IPS-20b (cell line): ENCODE measurements around the gene GPR15LG.
"Not testable (repeated sequence)": the region's sequence is repeated elsewhere in the genome, so short reads cannot be mapped to it uniquely, and the experiment has no call there.

Experiments used
- H3K27ac ChIP-seq: one replicate; pipeline ENCODE4 v1.5.1; 2013; ENCODE audit warnings: low read length
- H3K27me3 ChIP-seq: 2 replicates; pipeline ENCODE4 v1.6.1; 2013; ENCODE audit warnings: mild to moderate bottlenecking, low read length, inconsistent platforms; ENCODE audit not compliant: insufficient read depth
- H3K36me3 ChIP-seq: 2 replicates; pipeline ENCODE4 v1.6.1; 2013; ENCODE audit warnings: low read depth, mild to moderate bottlenecking, inconsistent platforms, low read length, moderate library complexity; ENCODE audit not compliant: insufficient read depth
- H3K4me1 ChIP-seq: 2 replicates; pipeline ENCODE4 v1.6.1; 2013; ENCODE audit warnings: mild to moderate bottlenecking, control low read depth, inconsistent platforms, low read length, moderate library complexity; ENCODE audit not compliant: insufficient read depth
- H3K4me3 ChIP-seq: 2 replicates; pipeline ENCODE4 v1.5.1; 2013; ENCODE audit warnings: mild to moderate bottlenecking, low read length, inconsistent platforms
- H3K9ac ChIP-seq: 2 replicates; pipeline ENCODE4 v1.6.1; 2013; ENCODE audit warnings: low read depth, mild to moderate bottlenecking, inconsistent platforms, low read length, moderate library complexity
- H3K9me3 ChIP-seq: 2 replicates; pipeline ENCODE4 v1.6.1; 2013; ENCODE audit warnings: mild to moderate bottlenecking, low read depth, low read length, inconsistent platforms; ENCODE audit not compliant: insufficient read depth

Gene GPR15LG

DNA sequence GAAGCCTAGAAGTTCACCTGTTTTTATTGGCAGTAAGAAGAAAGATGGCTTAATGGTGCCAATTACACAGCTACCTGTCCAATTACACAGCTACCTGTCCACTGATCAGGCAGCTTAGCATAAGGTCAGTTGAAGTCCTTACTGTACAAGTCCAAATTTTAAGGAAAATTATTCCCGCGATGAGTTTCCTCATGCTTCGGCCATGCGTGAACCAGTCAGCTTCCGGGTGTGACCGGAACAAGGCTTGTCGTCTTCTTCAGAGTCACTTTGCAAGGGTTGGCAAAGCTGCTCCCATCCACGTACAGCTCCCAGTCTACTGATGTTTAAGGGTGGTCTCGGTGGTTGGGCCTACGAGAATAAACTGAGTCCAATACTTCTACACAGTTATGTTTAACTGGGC, 5.2 kb upstream of the GPR15LG start:
- not testable (repeated sequence) for H3K9ac ChIP-seq, H3K36me3 ChIP-seq, H3K9me3 ChIP-seq, H3K27ac ChIP-seq, H3K4me3 ChIP-seq, H3K27me3 ChIP-seq
- H3K4me1 ChIP-seq = peaks cover 15% of the 10 kb centered on the region

DNA sequence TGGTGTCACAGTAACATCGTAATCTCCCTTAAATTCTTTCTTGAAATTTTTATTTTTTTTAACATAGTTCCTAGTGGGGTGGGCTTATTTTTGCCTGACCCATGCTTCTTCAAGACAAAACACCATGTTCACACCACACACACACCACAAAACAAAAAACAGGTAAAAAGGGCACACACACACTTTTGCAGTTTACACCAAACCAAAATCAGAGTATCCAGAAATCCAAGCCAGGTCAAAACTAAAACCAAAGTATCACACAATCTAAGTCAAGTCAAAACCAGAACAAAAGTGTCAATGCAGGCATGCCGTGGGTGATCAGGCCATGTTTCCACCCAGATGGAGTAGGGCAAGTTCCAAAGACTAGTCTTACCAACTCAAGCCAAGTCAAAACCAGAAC, 2.4 kb upstream of the GPR15LG start:
- not testable (repeated sequence) for H3K27me3 ChIP-seq, H3K27ac ChIP-seq, H3K36me3 ChIP-seq, H3K9ac ChIP-seq, H3K4me3 ChIP-seq, H3K4me1 ChIP-seq, H3K9me3 ChIP-seq

DNA sequence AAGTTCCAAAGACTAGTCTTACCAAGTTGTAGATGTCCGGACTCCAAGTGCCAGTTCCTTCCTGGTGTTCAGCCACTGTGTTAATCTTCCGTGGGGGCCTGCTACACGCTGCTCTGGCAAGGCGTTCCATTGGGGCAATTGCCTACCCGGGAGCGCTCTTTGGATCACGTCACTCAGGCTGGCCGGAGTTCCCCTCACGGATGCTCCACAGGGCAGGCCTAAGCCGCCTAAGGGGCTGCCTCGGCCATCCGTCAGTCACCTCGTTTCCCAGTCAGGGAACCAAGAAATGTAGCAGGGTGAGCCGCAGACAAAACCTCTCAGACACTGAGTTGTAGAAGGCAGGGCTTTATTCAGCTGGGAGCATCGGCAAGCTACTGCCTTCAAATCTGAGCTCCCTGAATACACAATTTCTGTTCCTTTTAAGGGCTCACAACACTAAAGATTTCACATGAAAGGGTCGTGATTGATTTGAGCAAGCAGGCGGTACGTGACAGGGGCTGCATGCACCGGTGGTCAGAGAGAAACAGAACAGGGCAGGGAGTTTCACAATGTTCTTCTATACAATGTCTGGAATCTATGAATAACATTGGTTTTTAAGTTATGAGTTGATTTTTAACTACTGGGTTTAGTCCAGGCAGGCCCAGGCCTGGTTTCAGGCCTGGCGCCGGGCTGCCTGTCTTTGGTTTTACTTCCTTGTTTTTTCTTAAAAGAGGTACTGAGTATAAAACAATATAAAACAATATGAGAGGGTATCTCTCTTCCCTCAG, 1.7 kb upstream of the GPR15LG start:
- not testable (repeated sequence) for H3K4me3 ChIP-seq

DNA sequence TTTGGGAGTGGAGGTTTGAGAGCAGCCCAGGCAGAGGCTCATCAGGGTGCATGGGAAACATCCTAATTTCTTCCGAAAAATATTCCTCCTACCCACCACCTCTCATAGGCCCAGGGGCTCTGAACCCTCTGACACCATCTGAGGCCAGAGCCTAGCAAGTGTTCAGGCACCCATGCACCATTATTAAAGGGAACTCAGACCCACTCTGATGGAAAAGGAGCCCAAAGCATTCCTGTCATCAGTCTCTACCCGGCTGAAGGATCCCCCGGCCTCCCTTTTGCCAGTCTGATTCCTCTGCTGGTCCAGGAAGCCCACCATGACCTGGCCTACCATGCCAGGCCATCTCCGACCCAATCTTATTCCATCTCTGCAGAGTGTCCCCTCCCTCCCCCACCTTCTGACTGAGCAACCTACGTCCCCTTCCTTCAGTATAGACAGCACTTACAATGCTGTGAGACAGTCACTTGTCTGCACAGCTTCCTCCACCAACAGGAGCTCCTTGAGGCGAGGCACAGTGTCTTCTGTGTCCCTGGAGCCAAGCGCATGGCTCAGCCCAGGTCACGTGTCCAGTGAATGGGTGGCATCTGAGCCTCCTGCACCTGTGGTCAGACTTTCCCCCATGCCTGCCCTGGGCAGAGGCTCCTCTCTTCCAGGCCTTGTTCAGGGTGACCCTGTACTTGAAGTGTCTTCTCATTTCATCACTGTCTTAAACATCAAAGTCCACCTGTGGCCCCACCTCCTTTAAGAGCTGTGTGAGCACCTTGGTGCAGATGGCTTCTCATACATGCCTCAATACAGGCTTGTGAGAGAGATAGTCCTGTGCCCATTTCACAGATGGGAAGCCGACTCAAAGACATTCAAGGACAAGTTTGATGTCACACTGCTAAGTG, 889 bp upstream of the GPR15LG start:
- H3K4me3 ChIP-seq = no peak overlapping the region
- no peak overlapping the region for H3K9ac ChIP-seq
- no peaks in the 10 kb centered on the region for H3K27me3 ChIP-seq
- H3K36me3 ChIP-seq = no peaks in the 10 kb centered on the region
- no peaks in the 10 kb centered on the region for H3K9me3 ChIP-seq
- no peak overlapping the region for H3K27ac ChIP-seq
- H3K4me1 ChIP-seq = no peaks in the 10 kb centered on the region

More for the DNA sequence above, 1.7 kb upstream of the GPR15LG start:
- H3K4me1 ChIP-seq, H3K36me3 ChIP-seq, H3K9ac ChIP-seq, H3K27ac ChIP-seq, H3K9me3 ChIP-seq, H3K27me3 ChIP-seq: not testable (repeated sequence)

DNA sequence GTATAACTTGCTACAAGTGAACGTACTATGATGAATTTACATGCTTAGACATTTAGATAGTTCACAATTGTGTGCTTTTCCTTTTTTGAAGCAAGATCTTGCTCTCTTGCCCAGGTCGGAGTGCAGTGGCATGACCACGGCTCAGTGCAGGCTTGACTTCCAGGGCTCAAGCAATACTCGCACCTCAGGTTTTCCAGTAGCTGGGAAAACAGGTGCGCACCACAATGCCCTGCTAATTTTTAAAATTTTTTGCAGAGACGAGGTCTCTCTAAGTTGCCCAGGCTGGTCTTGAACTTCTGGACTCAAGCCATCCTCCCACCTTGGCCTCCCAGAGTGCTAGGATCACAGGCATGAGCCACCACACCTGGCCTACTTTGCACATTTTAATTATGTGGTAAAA, 1.8 kb downstream of the GPR15LG start:
- H3K4me1 ChIP-seq = peaks cover 5% of the 10 kb centered on the region; the same call in 1 of the 2 replicates
- H3K27ac ChIP-seq = no peak overlapping the region
- H3K27me3 ChIP-seq = no peaks in the 10 kb centered on the region
- H3K9me3 ChIP-seq = no peaks in the 10 kb centered on the region
- no peak overlapping the region for H3K9ac ChIP-seq
- no peaks in the 10 kb centered on the region for H3K36me3 ChIP-seq
- no peak overlapping the region for H3K4me3 ChIP-seq

DNA sequence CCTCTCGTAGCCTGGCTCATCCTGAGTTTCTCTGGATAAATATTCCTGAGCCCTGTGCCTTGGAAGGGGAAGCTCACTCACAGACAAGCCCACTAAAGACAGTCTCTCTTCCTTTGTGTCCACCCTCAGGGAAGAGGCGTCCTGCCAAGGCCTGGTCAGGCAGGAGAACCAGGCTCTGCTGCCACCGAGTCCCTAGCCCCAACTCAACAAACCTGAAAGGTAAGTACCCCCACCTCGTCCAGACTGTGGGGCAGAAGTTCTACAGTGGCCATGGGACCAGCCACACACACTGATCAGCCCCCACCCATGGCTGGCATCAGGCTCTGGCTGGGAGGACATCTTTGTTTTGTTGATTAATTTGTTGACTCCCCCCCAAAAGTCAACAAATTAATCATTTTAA, 2.8 kb downstream of the GPR15LG start:
- Histone ChIP-seq H3K4me1 (peaks cover 5% of the 10 kb centered on the region; the same call in 1 of the 2 replicates), H3K27me3 (no peaks in the 10 kb centered on the region), H3K4me3 (no peak overlapping the region), H3K36me3 (no peaks in the 10 kb centered on the region), H3K9me3 (no peaks in the 10 kb centered on the region; the same call in 1 of the 2 replicates), H3K27ac (no peak overlapping the region), H3K9ac (no peak overlapping the region)

DNA sequence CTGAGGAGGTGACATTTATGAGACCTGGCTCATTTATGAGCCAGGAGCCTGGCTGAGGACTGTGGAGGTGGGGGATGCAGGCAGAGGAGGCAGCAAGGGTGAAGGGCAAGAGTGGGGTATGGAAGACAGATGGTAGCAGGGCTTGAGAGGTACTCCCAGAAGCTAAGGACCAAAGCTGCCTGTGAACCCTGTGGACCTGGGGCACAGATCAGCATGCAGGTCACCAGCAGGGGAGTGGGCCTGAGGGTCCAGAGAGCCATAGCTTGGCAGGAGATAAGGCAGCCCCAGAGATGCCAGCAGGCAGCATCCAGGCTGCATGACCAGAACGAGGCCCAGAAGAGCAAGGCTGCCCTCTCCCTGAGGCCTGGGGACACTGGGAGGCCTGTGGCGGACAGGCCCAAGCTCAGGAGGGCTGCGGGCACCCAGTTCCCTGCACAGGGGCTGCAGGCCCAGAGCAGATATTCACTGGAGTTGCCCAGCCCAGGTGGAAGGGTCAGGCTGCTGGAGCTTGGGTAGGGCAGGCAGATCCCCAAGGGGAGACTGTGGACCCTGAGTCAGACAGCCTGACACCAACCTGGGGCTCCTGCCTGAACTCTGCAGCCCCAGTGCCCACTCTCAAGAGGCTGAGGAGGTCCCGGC, 3.4 kb downstream of the GPR15LG start:
- Histone ChIP-seq H3K27me3 (no peaks in the 10 kb centered on the region), H3K27ac (no peak overlapping the region), H3K9me3 (no peaks in the 10 kb centered on the region; the same call in 1 of the 2 replicates), H3K36me3 (no peaks in the 10 kb centered on the region), H3K4me1 (peaks cover 5% of the 10 kb centered on the region; the same call in 1 of the 2 replicates), H3K4me3 (no peak overlapping the region), H3K9ac (no peak overlapping the region)

DNA sequence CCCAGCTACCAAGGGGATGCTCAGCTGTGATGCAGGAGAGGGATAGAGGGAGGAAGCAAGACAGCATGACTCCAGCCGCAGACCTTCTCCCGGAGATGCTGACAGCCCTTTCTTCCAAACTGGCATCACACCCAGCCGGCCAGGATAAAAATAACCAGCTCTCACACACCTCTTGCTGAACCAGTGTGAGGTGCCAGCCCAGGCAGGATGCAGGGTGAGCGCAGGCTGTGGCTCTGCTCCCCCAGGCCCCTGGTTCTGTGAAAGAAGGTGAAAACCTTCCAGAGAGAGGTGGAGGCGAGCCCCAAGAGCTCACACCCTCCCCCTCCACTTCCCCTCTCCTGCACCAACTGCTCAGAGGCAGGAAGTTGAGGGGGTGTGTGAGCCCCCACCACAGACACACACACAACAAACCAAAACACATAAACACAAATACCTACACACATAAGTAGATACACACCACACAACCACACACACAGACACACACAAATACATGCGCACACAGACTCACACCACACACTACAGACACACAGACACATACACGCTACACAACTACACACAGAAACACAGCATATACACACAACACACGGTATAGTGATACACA, 4.0 kb downstream of the GPR15LG start:
- no peak overlapping the region for H3K4me3 ChIP-seq
- H3K36me3 ChIP-seq = no peaks in the 10 kb centered on the region
- no peak overlapping the region for H3K27ac ChIP-seq
- no peaks in the 10 kb centered on the region; the same call in 1 of the 2 replicates for H3K9me3 ChIP-seq
- H3K27me3 ChIP-seq = no peaks in the 10 kb centered on the region
- H3K4me1 ChIP-seq = peaks cover 5% of the 10 kb centered on the region; the same call in 1 of the 2 replicates
- H3K9ac ChIP-seq = no peak overlapping the region

DNA sequence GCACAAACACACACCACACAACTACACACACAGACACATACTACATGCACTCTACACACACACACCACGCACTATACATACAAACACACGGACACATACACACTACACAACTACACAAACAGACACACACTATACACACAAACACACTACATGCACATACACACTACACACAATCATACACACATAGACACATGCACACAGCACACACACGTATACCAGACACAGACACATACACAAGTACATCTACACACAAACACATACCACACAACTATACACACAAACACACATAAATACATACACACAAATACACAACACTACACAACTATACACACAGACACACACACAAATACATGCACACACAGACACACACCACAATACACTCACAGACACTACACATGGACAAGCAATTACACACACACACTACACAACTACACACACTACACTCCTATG, 4.6 kb downstream of the GPR15LG start:
- no peak overlapping the region for H3K4me3 ChIP-seq
- H3K27ac ChIP-seq = no peak overlapping the region

DNA sequence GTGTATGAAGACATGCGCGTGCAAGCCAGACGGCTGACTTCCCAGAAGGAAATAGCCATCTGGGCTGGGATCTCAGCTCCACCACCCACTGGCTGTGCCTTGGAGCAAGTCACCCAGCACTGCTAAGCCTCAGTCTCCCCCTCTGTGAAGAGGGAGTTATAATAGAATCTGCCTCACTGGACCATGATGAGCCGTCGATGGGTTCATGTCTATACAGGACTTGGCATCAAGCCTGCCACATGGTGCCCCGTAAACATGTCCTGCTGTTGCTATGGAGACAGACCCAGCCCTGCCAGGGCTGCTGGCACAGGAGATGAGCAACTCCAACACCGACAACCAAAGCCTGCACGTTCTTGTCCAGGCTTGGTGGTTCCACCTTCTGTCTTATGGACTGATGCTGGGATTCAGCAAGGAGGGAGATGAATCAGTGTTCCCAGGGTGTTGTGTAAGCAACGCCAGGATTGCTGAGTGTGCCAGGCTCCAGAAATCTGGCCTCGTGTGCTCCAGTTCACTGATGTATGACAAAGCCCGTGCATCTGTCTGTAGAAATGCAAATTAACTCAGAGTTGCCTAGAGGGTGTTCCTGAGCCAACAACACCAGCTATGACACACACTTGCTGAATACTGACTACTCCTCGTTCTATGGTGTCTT, 5.6 kb downstream of the GPR15LG start:
- H3K36me3 ChIP-seq = no peaks in the 10 kb centered on the region
- H3K27ac ChIP-seq = no peak overlapping the region
- peaks cover 5% of the 10 kb centered on the region; the same call in 1 of the 2 replicates for H3K4me1 ChIP-seq
- H3K4me3 ChIP-seq = no peak overlapping the region
- no peaks in the 10 kb centered on the region for H3K27me3 ChIP-seq
- H3K9ac ChIP-seq = no peak overlapping the region
- no peaks in the 10 kb centered on the region; the same call in 1 of the 2 replicates for H3K9me3 ChIP-seq

More for the DNA sequence above, 4.6 kb downstream of the GPR15LG start:
- Histone ChIP-seq H3K4me1 (peaks cover 5% of the 10 kb centered on the region; the same call in 1 of the 2 replicates), H3K9me3 (no peaks in the 10 kb centered on the region; the same call in 1 of the 2 replicates), H3K36me3 (no peaks in the 10 kb centered on the region), H3K9ac (no peak overlapping the region), H3K27me3 (no peaks in the 10 kb centered on the region)

DNA sequence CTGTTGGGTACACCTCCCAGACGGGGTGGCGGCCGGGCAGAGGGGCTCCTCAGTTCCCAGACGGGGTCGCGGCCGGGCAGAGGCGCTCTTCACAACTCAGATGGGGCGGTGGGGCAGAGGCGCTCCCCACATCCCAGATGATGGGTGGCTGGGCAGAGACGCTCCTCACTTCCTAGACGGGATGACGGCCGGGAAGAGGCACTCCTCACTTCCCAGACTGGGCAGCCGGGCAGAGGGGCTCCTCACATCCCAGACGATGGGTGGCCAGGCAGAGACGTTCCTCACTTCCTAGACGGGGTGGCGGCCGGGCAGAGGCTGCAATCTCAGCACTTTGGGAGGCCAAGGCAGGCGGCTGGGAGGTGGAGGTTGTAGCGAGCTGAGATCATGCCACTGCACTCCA, 6.8 kb downstream of the GPR15LG start:
- not testable (repeated sequence) for H3K36me3 ChIP-seq, H3K4me1 ChIP-seq, H3K9ac ChIP-seq, H3K27ac ChIP-seq, H3K9me3 ChIP-seq, H3K27me3 ChIP-seq, H3K4me3 ChIP-seq
